Stromal cell of bone marrow (primary cell): Measurements from ENCODE around the gene NTN1.
"Not testable (repeated sequence)": the region's sequence is repeated elsewhere in the genome, so short reads cannot be mapped to it uniquely, and the experiment has no call there.

ENCODE experiments used
- DNase-seq: peaks from one replicate; pipeline ENCODE4 v3.0.0-alpha.2; 2012; ENCODE audit warnings: low read depth

NTN1 gene

GRCh38 chr17:9123594-9124553, 102.6 kb downstream of the NTN1 start:
- no peak for DNase-seq

- DNase-seq, result no peak
Measured at GRCh38 chr17:9124554-9124935, 103.2 kb downstream of the NTN1 start.

- no peak for DNase-seq
Measured at GRCh38 chr17:9125722-9126121, 104.4 kb downstream of the NTN1 start.

- DNase-seq, result no peak
Measured at GRCh38 chr17:9127340-9127739, 106.0 kb downstream of the NTN1 start.

GRCh38 chr17:9131371-9131770, 110.1 kb downstream of the NTN1 start:
- DNase-seq, result no peak

- DNase-seq, result no peak
Measured at GRCh38 chr17:9132291-9132690, 111.0 kb downstream of the NTN1 start.

- DNase-seq, result no peak
Measured at GRCh38 chr17:9132944-9133610, 111.8 kb downstream of the NTN1 start.

- DNase-seq, result no peak
Measured at GRCh38 chr17:9138161-9138717, 116.9 kb downstream of the NTN1 start.

GRCh38 chr17:9139695-9140094, 118.4 kb downstream of the NTN1 start:
- no peak for DNase-seq

- no peak for DNase-seq
Measured at GRCh38 chr17:9140550-9141424, 119.5 kb downstream of the NTN1 start.

GRCh38 chr17:9141425-9141753, 120.1 kb downstream of the NTN1 start:
- no peak for DNase-seq

GRCh38 chr17:9142772-9143494, 121.6 kb downstream of the NTN1 start:
- no peak for DNase-seq

- DNase-seq, result no peak
Measured at GRCh38 chr17:9144502-9145249, 123.4 kb downstream of the NTN1 start.

GRCh38 chr17:9146064-9146463, 124.8 kb downstream of the NTN1 start:
- no peak for DNase-seq

GRCh38 chr17:9148905-9149525, 127.7 kb downstream of the NTN1 start:
- no peak for DNase-seq

GRCh38 chr17:9150446-9151090, 129.3 kb downstream of the NTN1 start:
- no peak for DNase-seq

GRCh38 chr17:9151091-9151490, 129.8 kb downstream of the NTN1 start:
- no peak for DNase-seq

GRCh38 chr17:9151740-9152139, 130.4 kb downstream of the NTN1 start:
- not testable (repeated sequence) for DNase-seq

GRCh38 chr17:9158544-9159452, 137.5 kb downstream of the NTN1 start:
- no peak for DNase-seq
